ENCODE results near the gene VAV3.

Gene VAV3

GRCh38 chr1:107831921-107832320 is 133.1 kb downstream of the VAV3 start:
- no peak for DNase-seq

- no peak for DNase-seq
Observed at GRCh38 chr1:107830526-107830925, 134.5 kb downstream of the VAV3 start.

- no peak for DNase-seq
Observed at GRCh38 chr1:107830075-107830474, 134.9 kb downstream of the VAV3 start.

- DNase-seq = peak; percentile 11
Observed at GRCh38 chr1:107829036-107829770, 135.8 kb downstream of the VAV3 start.

- no peak for DNase-seq
Observed at GRCh38 chr1:107824946-107825345, 140.0 kb downstream of the VAV3 start.

- no peak for DNase-seq
Observed at GRCh38 chr1:107821340-107821739, 143.6 kb downstream of the VAV3 start.

GRCh38 chr1:107820801-107821200 is 144.2 kb downstream of the VAV3 start:
- no peak for DNase-seq

GRCh38 chr1:107817935-107818334 is 147.0 kb downstream of the VAV3 start:
- DNase-seq = no peak

GRCh38 chr1:107817206-107817605 is 147.8 kb downstream of the VAV3 start:
- no peak for DNase-seq

GRCh38 chr1:107810291-107810951 is 154.6 kb downstream of the VAV3 start:
- DNase-seq = no peak

GRCh38 chr1:107807855-107808254 is 157.1 kb downstream of the VAV3 start:
- no peak for DNase-seq

GRCh38 chr1:107807405-107807804 is 157.6 kb downstream of the VAV3 start:
- no peak for DNase-seq

GRCh38 chr1:107806902-107807301 is 158.1 kb downstream of the VAV3 start:
- DNase-seq = no peak

GRCh38 chr1:107804741-107805140 is 160.2 kb downstream of the VAV3 start:
- DNase-seq = no peak

GRCh38 chr1:107804134-107804533 is 160.8 kb downstream of the VAV3 start:
- no peak for DNase-seq

GRCh38 chr1:107803579-107803978 is 161.4 kb downstream of the VAV3 start:
- DNase-seq = no peak

GRCh38 chr1:107802654-107803053 is 162.3 kb downstream of the VAV3 start:
- DNase-seq = no peak

- DNase-seq = no peak
Observed at GRCh38 chr1:107795994-107796393, 169.0 kb downstream of the VAV3 start.

GRCh38 chr1:107795441-107795840 is 169.5 kb downstream of the VAV3 start:
- no peak for DNase-seq

GRCh38 chr1:107794571-107794970 is 170.4 kb downstream of the VAV3 start:
- DNase-seq = no peak

GRCh38 chr1:107793896-107794453 is 171.0 kb downstream of the VAV3 start:
- no peak for DNase-seq

GRCh38 chr1:107791348-107791747 is 173.6 kb downstream of the VAV3 start:
- no peak for DNase-seq

GRCh38 chr1:107789817-107790524 is 175.0 kb downstream of the VAV3 start:
- DNase-seq = no peak

All from NCI-H1417 treated with DMSO at 0.1 percent for 48 hours (cell line).